HepG2 (cell line): ENCODE results near the gene PRKAG3. TPM values are rescaled to one million over a fixed set of nuclear protein-coding genes. Genes with fewer than 3 reads are reported as not detected.

Experiments
- ATAC-seq: fragments of 200-7000 bp; cut with Tn5 transposase; 3 replicates; pipeline ENCODE4 v1.9.1; 2020; ENCODE audit warnings: mild to moderate bottlenecking, moderate library complexity
- BruUV-seq: library from RNA; stranded (reverse); fragments of 400-500 nt; replicated peaks from 2 replicates; lab custom pipeline; 2021; lab: Mats Ljungman, UMichigan
- CTCF ChIA-PET: fragments of 300-600 bp; formaldehyde crosslinking; extraction: SDS; loops from one replicate; lab custom pipeline; 2021; ENCODE audit warnings: low total read pairs, inconsistent platforms, low intra/inter-chr PET ratio; lab: Yijun Ruan, JAX
- POLR2A ChIA-PET: fragments of 350-600 bp; sonication (Branson Sonifier 250); formaldehyde crosslinking; loops from one replicate; lab custom pipeline; 2020; ENCODE audit warnings: antibody characterized with exemption, inconsistent platforms; lab: Yijun Ruan, JAX
- DNase-seq: peaks from one replicate; pipeline ENCODE4 v3.0.0-alpha.2; 2015; ENCODE audit warnings: low spot score
- FAIRE-seq: peaks from 3 replicates; lab custom pipeline; 2011; peaks lifted over from hg19 to GRCh38; lab: Jason Lieb, UNC
- H2AFZ ChIP-seq: one replicate; pipeline ENCODE4 v1.6.1; 2011; ENCODE audit warnings: low read length, inconsistent platforms
- H3K27ac ChIP-seq: fragments of 300-600 bp; 3 replicates; pipeline ENCODE4 v1.8.0; 2011; ENCODE audit warnings: mixed run types, mild to moderate bottlenecking, mixed read lengths, low read length, inconsistent platforms; ENCODE audit not compliant: insufficient read depth; ENCODE audit errors: extremely low read length
- H3K27me3 ChIP-seq, 2 experiments: fragments of 200-600 bp in 1 of 2; 2 replicates in 1 of 2; 3 replicates in 1 of 2; pipeline versions ENCODE4 v1.6.0 to v1.8.0; 2011; ENCODE audit warnings: low read length in 2 of 2, mild to moderate bottlenecking in 2 of 2, moderate library complexity in 2 of 2, inconsistent platforms in 1 of 2; ENCODE audit not compliant: insufficient read depth in 2 of 2, control insufficient read depth in 1 of 2
- H3K36me3 ChIP-seq, 2 experiments: fragments of 200-600 bp in 1 of 2; replicated peaks in 1 of 2; 2 replicates in 1 of 2; 3 replicates in 1 of 2; pipeline versions ENCODE4 v1.5.1 to v1.8.0; 2011; ENCODE audit warnings: low read length in 2 of 2, inconsistent platforms in 1 of 2; ENCODE audit not compliant: insufficient read depth in 2 of 2, control insufficient read depth in 1 of 2
- H3K4me1 ChIP-seq: 2 replicates; pipeline ENCODE4 v1.5.1; 2012; ENCODE audit warnings: low read length, inconsistent platforms; ENCODE audit not compliant: insufficient read depth
- H3K4me2 ChIP-seq: 2 replicates; pipeline ENCODE4 v1.6.0; 2011; ENCODE audit warnings: low read depth, low read length, inconsistent platforms
- H3K4me3 ChIP-seq, 3 experiments: fragments of 200-600 bp in 1 of 3; sonication (generic), shearing (Covaris generic) in 1 of 3; replicated peaks in 1 of 3; 2 replicates each; pipeline ENCODE4 v1.5.1; 2011 to 2016; ENCODE audit warnings: low read length in 3 of 3, inconsistent platforms in 2 of 3, low read depth in 2 of 3, mild to moderate bottlenecking in 2 of 3, control low read depth in 1 of 3, mixed read lengths in 1 of 3; ENCODE audit not compliant: insufficient read depth in 1 of 3
- H3K79me2 ChIP-seq: one replicate; pipeline ENCODE4 v1.6.1; 2011; ENCODE audit warnings: low read length, inconsistent platforms; ENCODE audit not compliant: insufficient read depth
- H3K9ac ChIP-seq: 2 replicates; pipeline ENCODE4 v1.6.0; 2011; ENCODE audit warnings: mild to moderate bottlenecking, low read depth, low read length, inconsistent platforms; ENCODE audit not compliant: insufficient read depth
- H3K9me3 ChIP-seq: 2 replicates; pipeline ENCODE4 v1.5.1; 2012; ENCODE audit warnings: mild to moderate bottlenecking, low read length
- H4K20me1 ChIP-seq: 2 replicates; pipeline ENCODE4 v1.6.0; 2011; ENCODE audit warnings: inconsistent platforms, mild to moderate bottlenecking, low read length, moderate library complexity; ENCODE audit not compliant: insufficient read depth
- GTF2F1 ChIP-seq: fragments of 150-350 bp; IDR thresholded peaks from 2 replicates; pipeline ENCODE4 v1.6.1; 2014; ENCODE audit warnings: low read length
- KDM4B ChIP-seq: sonication (generic); formaldehyde crosslinking; IDR thresholded peaks from 2 replicates; pipeline ENCODE4 v1.4.0; 2020; ENCODE audit warnings: missing genetic modification reagents
- PHF20 ChIP-seq: sonication (generic); formaldehyde crosslinking; IDR thresholded peaks from 2 replicates; pipeline ENCODE4 v1.5.0; 2020; ENCODE audit warnings: mild to moderate bottlenecking, missing genetic modification reagents
- SIN3B ChIP-seq: fragments of 150-350 bp; IDR thresholded peaks from 2 replicates; pipeline ENCODE4 v1.6.1; 2014; ENCODE audit warnings: low read length
- ZNF558 ChIP-seq: sonication (generic); formaldehyde crosslinking; IDR thresholded peaks from 2 replicates; pipeline ENCODE4 v1.9.0; 2022; ENCODE audit warnings: mild to moderate bottlenecking, missing genetic modification reagents, borderline replicate concordance
- ZNF674 ChIP-seq: sonication (generic); formaldehyde crosslinking; IDR thresholded peaks from 2 replicates; pipeline ENCODE4 v1.5.0; 2020; ENCODE audit warnings: low read depth, mild to moderate bottlenecking, missing genetic modification reagents
- ZNF713 ChIP-seq: sonication (generic); formaldehyde crosslinking; IDR thresholded peaks from 2 replicates; pipeline ENCODE4 v1.4.0; 2020; ENCODE audit warnings: mild to moderate bottlenecking, missing genetic modification reagents
- ZNF792 ChIP-seq: IDR thresholded peaks from 2 replicates; pipeline ENCODE4 v1.6.1; 2016
- WGBS: methylation state at CpG from one replicate; pipeline ENCODE4 v1.1.6; 2017; ENCODE audit warnings: low lambda C conversion rate; 5-methylcytosine and 5-hydroxymethylcytosine counted together
- in situ Hi-C: cut with HindIII; loops from 2 replicates; pipeline ENCODE4 v1.10.0; 2017; ENCODE audit warnings: low pct_unique_long_range_greater_than_20kb; ENCODE audit not compliant: extremely low pct_ligation_motif_present
- intact Hi-C: fragments of 100-400 bp; cut with micrococcal nuclease; formaldehyde crosslinking; loops from one replicate; pipeline ENCODE4 v1.10.0; 2022; ENCODE audit not compliant: unreplicated experiment
- polyA plus RNA-seq, 8 experiments: library from polyadenylated mRNA; depleted of rRNA in 3 of 8; stranded (reverse) in 7 of 8; unstranded in 1 of 8; fragments of >200 nt; fragmentation: Illumina TruSeq in 4 of 8; extraction: Trizol in 4 of 8; gene quantifications; 2 replicates each; pipeline versions ENCODE4 v1.2.1 to v1.2.3, GENCODE V29; 2011 to 2016; ENCODE audit warnings: low read depth in 4 of 8, missing spikeins in 1 of 8, mixed read lengths in 1 of 8; ENCODE audit not compliant: insufficient read depth in 1 of 8
- total RNA-seq, 5 experiments: library from RNA; depleted of rRNA; stranded (reverse); fragments of >200 nt; fragmentation: Illumina TruSeq; extraction: Trizol; gene quantifications; 2 replicates each; pipeline ENCODE4 v1.2.3, GENCODE V29; 2016; ENCODE audit warnings: low read depth in 1 of 5
- TF ChIP-seq, protein P1 (sequence below): sonication (generic); formaldehyde crosslinking; IDR thresholded peaks from 2 replicates; pipeline ENCODE4 v1.4.0; 2020; ENCODE audit warnings: missing genetic modification reagents
- TF ChIP-seq, protein P2 (sequence below): sonication (generic); formaldehyde crosslinking; IDR thresholded peaks from 2 replicates; pipeline ENCODE4 v1.4.0; 2020; ENCODE audit warnings: missing genetic modification reagents
- TF ChIP-seq, protein P3 (sequence below), 2 experiments: IDR thresholded peaks; 2 replicates each; pipeline ENCODE4 v1.6.1; 2011 to 2012; ENCODE audit warnings: low read length in 2 of 2, borderline replicate concordance in 1 of 2, low read depth in 1 of 2, mild to moderate bottlenecking in 1 of 2, moderate library complexity in 1 of 2
- TF ChIP-seq, protein P4 (sequence below): sonication (generic); formaldehyde crosslinking; IDR thresholded peaks from 2 replicates; pipeline ENCODE4 v1.4.0; 2020; ENCODE audit warnings: missing genetic modification reagents, mild to moderate bottlenecking, borderline replicate concordance

Gene PRKAG3
- total and polyA plus RNA-seq, 2 of the 13 experiments (the other 11 are each of a cell fraction or from before 2014, with no cell fraction given) = not detected

DNA sequence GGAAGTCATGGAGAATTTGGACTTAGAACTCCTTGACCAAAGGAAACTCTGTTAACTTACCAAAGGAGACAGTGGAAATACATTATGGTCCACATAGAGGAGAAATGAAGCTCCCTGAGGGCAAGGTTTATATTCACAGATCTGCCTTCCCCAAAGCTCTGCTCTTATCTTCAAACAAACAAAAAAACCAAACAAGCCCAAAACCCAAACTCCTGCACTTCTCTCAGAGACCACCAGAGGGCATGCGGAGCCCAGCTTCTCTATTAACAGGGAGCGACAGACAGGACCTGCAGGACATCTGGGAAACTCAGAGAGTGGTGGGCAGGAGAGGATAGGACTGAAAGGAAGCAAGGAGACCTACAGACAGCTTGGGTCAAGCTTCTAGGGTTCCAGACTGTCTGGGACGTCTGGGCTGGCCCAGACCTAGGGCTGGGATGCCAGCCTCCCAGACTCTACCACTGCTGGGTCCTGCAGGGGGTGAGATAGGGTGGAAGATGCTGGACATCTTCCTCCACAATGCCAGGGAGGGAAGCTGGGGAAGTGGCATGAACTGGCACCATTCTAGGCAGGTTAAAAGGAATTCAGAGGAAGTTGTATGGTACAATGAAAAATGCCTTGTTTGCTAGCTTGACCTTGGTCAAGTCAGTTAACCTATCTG is 45.1 kb upstream of the PRKAG3 start:
- intact Hi-C loops (loop anchor here (1.0 kb wide), 1 partner anchor 22 kb away; no protein-coding TSS in a partner anchor), in situ Hi-C loops (no loop called here)
- Histone ChIP-seq H3K4me1 (0 out of 2 replicates have a peak, but pooled peaks cover 9% of the 10 kb centered on the region), H3K9ac (no peak overlapping the region), H3K36me3 (no peaks in the 10 kb centered on the region), H3K27ac (no peak overlapping the region), H3K4me3 (no peak overlapping the region), H2AFZ (no peak overlapping the region), H3K9me3 (no peaks in the 10 kb centered on the region), H3K4me2 (no peak overlapping the region), H3K79me2 (no peaks in the 10 kb centered on the region), H3K27me3 (peaks cover 22 to 93% of the 10 kb centered on the region in 2 experiments; a peak in 4 of 5 replicates), H4K20me1 (peaks cover 3% of the 10 kb centered on the region; the same call in 1 of the 2 replicates)
- POLR2A ChIA-PET = interaction anchor here (0.9 to 1.5 kb wide), 2 partner anchors 22 to 33 kb away, joined by 3 to 4 read pairs; no protein-coding TSS in a partner anchor
- FAIRE-seq (peak; percentile 95), DNase-seq (peak; percentile 82), ATAC-seq (peak; percentile 53)
- WGBS = 3% methylated on average over 3 of the region's 3 CpGs
- BruUV-seq = no TSS peak
- CTCF ChIA-PET = interaction anchor here (2.1 to 2.6 kb wide), 2 partner anchors 20 to 24 kb away, joined by 9 to 58 read pairs; no protein-coding TSS in a partner anchor
- TF ChIP-seq PHF20 (CRISPR knock-in tag) = no peak
- TF ChIP-seq, protein P1, sequence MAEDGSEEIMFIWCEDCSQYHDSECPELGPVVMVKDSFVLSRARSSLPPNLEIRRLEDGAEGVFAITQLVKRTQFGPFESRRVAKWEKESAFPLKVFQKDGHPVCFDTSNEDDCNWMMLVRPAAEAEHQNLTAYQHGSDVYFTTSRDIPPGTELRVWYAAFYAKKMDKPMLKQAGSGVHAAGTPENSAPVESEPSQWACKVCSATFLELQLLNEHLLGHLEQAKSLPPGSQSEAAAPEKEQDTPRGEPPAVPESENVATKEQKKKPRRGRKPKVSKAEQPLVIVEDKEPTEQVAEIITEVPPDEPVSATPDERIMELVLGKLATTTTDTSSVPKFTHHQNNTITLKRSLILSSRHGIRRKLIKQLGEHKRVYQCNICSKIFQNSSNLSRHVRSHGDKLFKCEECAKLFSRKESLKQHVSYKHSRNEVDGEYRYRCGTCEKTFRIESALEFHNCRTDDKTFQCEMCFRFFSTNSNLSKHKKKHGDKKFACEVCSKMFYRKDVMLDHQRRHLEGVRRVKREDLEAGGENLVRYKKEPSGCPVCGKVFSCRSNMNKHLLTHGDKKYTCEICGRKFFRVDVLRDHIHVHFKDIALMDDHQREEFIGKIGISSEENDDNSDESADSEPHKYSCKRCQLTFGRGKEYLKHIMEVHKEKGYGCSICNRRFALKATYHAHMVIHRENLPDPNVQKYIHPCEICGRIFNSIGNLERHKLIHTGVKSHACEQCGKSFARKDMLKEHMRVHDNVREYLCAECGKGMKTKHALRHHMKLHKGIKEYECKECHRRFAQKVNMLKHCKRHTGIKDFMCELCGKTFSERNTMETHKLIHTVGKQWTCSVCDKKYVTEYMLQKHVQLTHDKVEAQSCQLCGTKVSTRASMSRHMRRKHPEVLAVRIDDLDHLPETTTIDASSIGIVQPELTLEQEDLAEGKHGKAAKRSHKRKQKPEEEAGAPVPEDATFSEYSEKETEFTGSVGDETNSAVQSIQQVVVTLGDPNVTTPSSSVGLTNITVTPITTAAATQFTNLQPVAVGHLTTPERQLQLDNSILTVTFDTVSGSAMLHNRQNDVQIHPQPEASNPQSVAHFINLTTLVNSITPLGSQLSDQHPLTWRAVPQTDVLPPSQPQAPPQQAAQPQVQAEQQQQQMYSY = no peak
- TF ChIP-seq, protein P2, sequence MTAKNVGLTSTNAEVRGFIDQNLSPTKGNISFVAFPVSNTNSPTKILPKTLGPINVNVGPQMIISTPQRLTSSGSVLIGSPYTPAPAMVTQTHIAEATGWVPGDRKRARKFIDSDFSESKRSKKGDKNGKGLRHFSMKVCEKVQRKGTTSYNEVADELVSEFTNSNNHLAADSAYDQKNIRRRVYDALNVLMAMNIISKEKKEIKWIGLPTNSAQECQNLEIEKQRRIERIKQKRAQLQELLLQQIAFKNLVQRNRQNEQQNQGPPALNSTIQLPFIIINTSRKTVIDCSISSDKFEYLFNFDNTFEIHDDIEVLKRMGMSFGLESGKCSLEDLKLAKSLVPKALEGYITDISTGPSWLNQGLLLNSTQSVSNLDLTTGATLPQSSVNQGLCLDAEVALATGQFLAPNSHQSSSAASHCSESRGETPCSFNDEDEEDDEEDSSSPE = no peak
- no peak for TF ChIP-seq ZNF674 (CRISPR knock-in tag)
- no peak for TF ChIP-seq SIN3B
- TF ChIP-seq, protein P3, sequence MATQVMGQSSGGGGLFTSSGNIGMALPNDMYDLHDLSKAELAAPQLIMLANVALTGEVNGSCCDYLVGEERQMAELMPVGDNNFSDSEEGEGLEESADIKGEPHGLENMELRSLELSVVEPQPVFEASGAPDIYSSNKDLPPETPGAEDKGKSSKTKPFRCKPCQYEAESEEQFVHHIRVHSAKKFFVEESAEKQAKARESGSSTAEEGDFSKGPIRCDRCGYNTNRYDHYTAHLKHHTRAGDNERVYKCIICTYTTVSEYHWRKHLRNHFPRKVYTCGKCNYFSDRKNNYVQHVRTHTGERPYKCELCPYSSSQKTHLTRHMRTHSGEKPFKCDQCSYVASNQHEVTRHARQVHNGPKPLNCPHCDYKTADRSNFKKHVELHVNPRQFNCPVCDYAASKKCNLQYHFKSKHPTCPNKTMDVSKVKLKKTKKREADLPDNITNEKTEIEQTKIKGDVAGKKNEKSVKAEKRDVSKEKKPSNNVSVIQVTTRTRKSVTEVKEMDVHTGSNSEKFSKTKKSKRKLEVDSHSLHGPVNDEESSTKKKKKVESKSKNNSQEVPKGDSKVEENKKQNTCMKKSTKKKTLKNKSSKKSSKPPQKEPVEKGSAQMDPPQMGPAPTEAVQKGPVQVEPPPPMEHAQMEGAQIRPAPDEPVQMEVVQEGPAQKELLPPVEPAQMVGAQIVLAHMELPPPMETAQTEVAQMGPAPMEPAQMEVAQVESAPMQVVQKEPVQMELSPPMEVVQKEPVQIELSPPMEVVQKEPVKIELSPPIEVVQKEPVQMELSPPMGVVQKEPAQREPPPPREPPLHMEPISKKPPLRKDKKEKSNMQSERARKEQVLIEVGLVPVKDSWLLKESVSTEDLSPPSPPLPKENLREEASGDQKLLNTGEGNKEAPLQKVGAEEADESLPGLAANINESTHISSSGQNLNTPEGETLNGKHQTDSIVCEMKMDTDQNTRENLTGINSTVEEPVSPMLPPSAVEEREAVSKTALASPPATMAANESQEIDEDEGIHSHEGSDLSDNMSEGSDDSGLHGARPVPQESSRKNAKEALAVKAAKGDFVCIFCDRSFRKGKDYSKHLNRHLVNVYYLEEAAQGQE (IDR thresholded peaks at IDR 0.05; ENCODE audit: borderline replicate concordance in 1 of 2, low read depth in 1 of 2, low read length in 2 of 2) = no peak
- no peak for TF ChIP-seq GTF2F1
- 0 out of 2 replicates have a peak, but pooled peaks have one; percentile 25 for TF ChIP-seq KDM4B (CRISPR knock-in tag)
- TF ChIP-seq ZNF558 = no peak
- no peak for TF ChIP-seq ZNF713 (CRISPR knock-in tag)
- TF ChIP-seq ZNF792 = no peak
- TF ChIP-seq, protein P4, sequence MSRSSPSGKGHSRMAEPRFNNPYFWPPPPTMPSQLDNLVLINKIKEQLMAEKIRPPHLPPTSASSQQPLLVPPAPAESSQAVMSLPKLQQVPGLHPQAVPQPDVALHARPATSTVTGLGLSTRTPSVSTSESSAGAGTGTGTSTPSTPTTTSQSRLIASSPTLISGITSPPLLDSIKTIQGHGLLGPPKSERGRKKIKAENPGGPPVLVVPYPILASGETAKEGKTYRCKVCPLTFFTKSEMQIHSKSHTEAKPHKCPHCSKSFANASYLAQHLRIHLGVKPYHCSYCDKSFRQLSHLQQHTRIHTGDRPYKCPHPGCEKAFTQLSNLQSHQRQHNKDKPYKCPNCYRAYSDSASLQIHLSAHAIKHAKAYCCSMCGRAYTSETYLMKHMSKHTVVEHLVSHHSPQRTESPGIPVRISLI (CRISPR knock-in tag) = no peak
